ENCODE data around the gene CFAP74. TPM values are rescaled to one million over a fixed set of nuclear protein-coding genes. Genes with fewer than 3 reads are reported as not detected.

CFAP74 gene
- total RNA-seq, 1 donor from 2014 or later, result 0.12 TPM

GRCh38 chr1:2022063-2022770, 18.6 kb upstream of the CFAP74 start:
- Mint-ChIP-seq H3K27ac (ENCODE audit: unreplicated experiment) (no peak overlapping the region), H3K36me3 (ENCODE audit: low read depth) (no peaks in the 10 kb centered on the region), H3K27me3 (ENCODE audit: low read depth) (peaks cover 52% of the 10 kb centered on the region), H3K4me1 (peaks cover 4% of the 10 kb centered on the region), H3K9me3 (no peaks in the 10 kb centered on the region), H3K4me3 (no peak overlapping the region)
- no peak for DNase-seq (ENCODE audit: low read depth, low spot score)
- TF ChIP-seq CTCF (conservative IDR thresholded peaks at IDR 0.05), result no peak

GRCh38 chr1:2021550-2021949, 18.0 kb upstream of the CFAP74 start:
- no peak overlapping the region for H3K4me3 Mint-ChIP-seq
- no peaks in the 10 kb centered on the region for H3K9me3 Mint-ChIP-seq
- DNase-seq (ENCODE audit: low read depth, low spot score), result no peak
- H3K4me1 Mint-ChIP-seq, result peaks cover 4% of the 10 kb centered on the region
- H3K27me3 Mint-ChIP-seq (ENCODE audit: low read depth), result peaks cover 59% of the 10 kb centered on the region
- no peaks in the 10 kb centered on the region for H3K36me3 Mint-ChIP-seq (ENCODE audit: low read depth)
- TF ChIP-seq CTCF (conservative IDR thresholded peaks at IDR 0.05), result no peak
- H3K27ac Mint-ChIP-seq (ENCODE audit: unreplicated experiment), result no peak overlapping the region

- Mint-ChIP-seq H3K4me1 (peaks cover 4% of the 10 kb centered on the region), H3K27me3 (ENCODE audit: low read depth) (peaks cover 70% of the 10 kb centered on the region), H3K27ac (ENCODE audit: unreplicated experiment) (no peak overlapping the region), H3K4me3 (no peak overlapping the region), H3K9me3 (no peaks in the 10 kb centered on the region), H3K36me3 (ENCODE audit: low read depth) (no peaks in the 10 kb centered on the region)
- DNase-seq (ENCODE audit: low read depth, low spot score), result no peak
- TF ChIP-seq CTCF (conservative IDR thresholded peaks at IDR 0.05), result no peak
These were observed 16.7 kb upstream of the CFAP74 start for GRCh38 chr1:2020310-2020655.

- Mint-ChIP-seq H3K9me3 (no peaks in the 10 kb centered on the region), H3K4me3 (no peak overlapping the region), H3K27ac (ENCODE audit: unreplicated experiment) (no peak overlapping the region), H3K4me1 (peaks cover 4% of the 10 kb centered on the region), H3K36me3 (ENCODE audit: low read depth) (no peaks in the 10 kb centered on the region), H3K27me3 (ENCODE audit: low read depth) (peaks cover 75% of the 10 kb centered on the region)
- TF ChIP-seq CTCF (conservative IDR thresholded peaks at IDR 0.05), result no peak
- DNase-seq (ENCODE audit: low read depth, low spot score), result peak; percentile 43
These were observed 16.2 kb upstream of the CFAP74 start for GRCh38 chr1:2019571-2020309.

GRCh38 chr1:2019172-2019543, 15.6 kb upstream of the CFAP74 start, which contains the start of gene GABRD:
GABRD (plus strand) TSS chr1:2019345; CDS start chr1:2019424, 79 bp downstream.
- Mint-ChIP-seq H3K27me3 (ENCODE audit: low read depth) (peaks cover 81% of the 10 kb centered on the region), H3K27ac (ENCODE audit: unreplicated experiment) (no peak within 1 kb of the TSS), H3K4me1 (peaks cover 4% of the 10 kb centered on the region), H3K4me3 (peak within 1 kb of the TSS; percentile 57), H3K36me3 (ENCODE audit: low read depth) (no peaks in the 10 kb centered on the region), H3K9me3 (no peaks in the 10 kb centered on the region)
- DNase-seq (ENCODE audit: low read depth, low spot score), result peak; percentile 20
- no peak for TF ChIP-seq CTCF (conservative IDR thresholded peaks at IDR 0.05)
